HCT116 (cell line): ENCODE data around the gene DOCK4. TPM values are rescaled to one million over a fixed set of nuclear protein-coding genes. Genes with fewer than 3 reads are reported as not detected.

Experiments
- ATAC-seq: fragments of 200-7000 bp; cut with Tn5 transposase; 2 replicates; pipeline ENCODE4 v1.9.1; 2020; ENCODE audit warnings: mild to moderate bottlenecking, moderate library complexity
- BruUV-seq: library from RNA; stranded (reverse); fragments of 400-500 nt; replicated peaks from 2 replicates; lab custom pipeline; 2021; lab: Mats Ljungman, UMichigan
- CTCF ChIA-PET: fragments of 300-600 bp; sonication (Branson Sonifier 250); formaldehyde crosslinking; loops from one replicate; lab custom pipeline; 2021; ENCODE audit warnings: antibody characterized with exemption; lab: Charles Lee
- POLR2A ChIA-PET: fragments of 300-600, 350-600 bp; sonication (Branson Sonifier 250); formaldehyde crosslinking; loops from one replicate; lab custom pipeline; 2021; ENCODE audit warnings: antibody characterized with exemption; lab: Charles Lee
- RAD21 ChIA-PET, 2 experiments: fragments of 300-600 bp; sonication (Branson Sonifier 250); formaldehyde crosslinking; loops; one replicate each; lab custom pipeline; 2023; ENCODE audit warnings: low total read pairs in 2 of 2; ENCODE audit not compliant: uncharacterized antibody in 2 of 2, unreplicated experiment in 2 of 2, low non-redundant PET in 1 of 2; lab: Charles Lee
- DNase-seq: peaks from one replicate; pipeline ENCODE4 v3.0.0-alpha.2; 2010; ENCODE audit warnings: low read depth, low spot score
- H2AFZ ChIP-seq: fragments of 200-600 bp; shearing (Covaris generic), sonication (generic); 2 replicates; pipeline ENCODE4 v1.6.1; 2017; ENCODE audit warnings: low read depth, mixed run types, mixed read lengths, antibody characterized with exemption, low read length; ENCODE audit not compliant: poor library complexity, severe bottlenecking
- H3K27ac ChIP-seq: 2 replicates; pipeline ENCODE4 v1.5.1; 2012; ENCODE audit warnings: low read depth, low read length
- H3K27me3 ChIP-seq: fragments of 200-600 bp; sonication (generic); 2 replicates; pipeline ENCODE4 v1.6.1; 2016; ENCODE audit warnings: mixed run types, low read length, mixed read lengths; ENCODE audit not compliant: insufficient read depth
- H3K36me3 ChIP-seq, 2 experiments: fragments of 200-500 bp in 1 of 2; fragments of 200-600 bp in 1 of 2; sonication (Bioruptor generic) in 1 of 2; sonication (generic) in 1 of 2; 2 replicates each; pipeline versions ENCODE4 v1.5.1 to v1.6.1; 2014 to 2016; ENCODE audit warnings: low read length in 2 of 2, inconsistent platforms in 1 of 2, mixed read lengths in 1 of 2, mixed run types in 1 of 2; ENCODE audit not compliant: insufficient read depth in 2 of 2, control insufficient read depth in 1 of 2
- H3K4me1 ChIP-seq, 2 experiments: fragments of 200-600 bp in 1 of 2; sonication (generic) in 1 of 2; 2 replicates each; pipeline versions ENCODE4 v1.5.1 to v1.6.1; 2012 to 2017; ENCODE audit warnings: low read length in 2 of 2, inconsistent platforms in 1 of 2, mild to moderate bottlenecking in 1 of 2, mixed read lengths in 1 of 2, mixed run types in 1 of 2, moderate library complexity in 1 of 2; ENCODE audit not compliant: insufficient read depth in 2 of 2, control insufficient read depth in 1 of 2
- H3K4me2 ChIP-seq: fragments of 200-600 bp; sonication (generic); 2 replicates; pipeline ENCODE4 v1.6.1; 2017; ENCODE audit warnings: mixed run types, low read length, mixed read lengths
- H3K4me3 ChIP-seq, 2 experiments: fragments of 200-600 bp in 1 of 2; sonication (generic) in 1 of 2; replicated peaks in 1 of 2; 2 replicates each; pipeline ENCODE4 v1.5.1; 2011 to 2016; ENCODE audit warnings: low read length in 2 of 2, control low read depth in 1 of 2, low read depth in 1 of 2, mild to moderate bottlenecking in 1 of 2, mixed read lengths in 1 of 2, mixed run types in 1 of 2
- H3K79me2 ChIP-seq: fragments of 200-600 bp; sonication (generic); 2 replicates; pipeline ENCODE4 v1.6.1; 2017; ENCODE audit warnings: mild to moderate bottlenecking, mixed run types, low read length, moderate library complexity, mixed read lengths; ENCODE audit not compliant: insufficient read depth
- H3K9ac ChIP-seq: fragments of 200-600 bp; sonication (generic); 2 replicates; pipeline ENCODE4 v1.6.1; 2016; ENCODE audit warnings: low read length, mixed read lengths
- H3K9me2 ChIP-seq: fragments of 200-600 bp; sonication (generic), shearing (Covaris generic); 2 replicates; pipeline ENCODE4 v1.6.1; 2017; ENCODE audit warnings: mixed run types, mild to moderate bottlenecking, moderate library complexity; ENCODE audit not compliant: insufficient read depth
- H3K9me3 ChIP-seq, 2 experiments: fragments of 200-500 bp in 1 of 2; fragments of 200-600 bp in 1 of 2; sonication (Bioruptor generic) in 1 of 2; sonication (generic) in 1 of 2; 2 replicates each; pipeline ENCODE4 v1.6.1; 2014 to 2017; ENCODE audit warnings: low read length in 2 of 2, mixed read lengths in 2 of 2, inconsistent platforms in 1 of 2, low read depth in 1 of 2, mild to moderate bottlenecking in 1 of 2, mixed run types in 1 of 2, moderate library complexity in 1 of 2; ENCODE audit not compliant: control insufficient read depth in 1 of 2, insufficient read depth in 1 of 2
- H4K20me1 ChIP-seq: fragments of 200-600 bp; sonication (generic), shearing (Covaris generic); 2 replicates; pipeline ENCODE4 v1.6.1; 2017; ENCODE audit warnings: mixed run types, mild to moderate bottlenecking, moderate library complexity; ENCODE audit not compliant: insufficient read depth
- CBX3 ChIP-seq: IDR thresholded peaks from 2 replicates; pipeline ENCODE4 v1.6.1; 2012; ENCODE audit warnings: low read depth
- EGR1 ChIP-seq: IDR thresholded peaks from 2 replicates; pipeline ENCODE4 v1.6.1; 2012; ENCODE audit warnings: low read depth
- ELF1 ChIP-seq: IDR thresholded peaks from 2 replicates; pipeline ENCODE4 v1.6.1; 2012; ENCODE audit warnings: low read depth, borderline replicate concordance
- EZH2 ChIP-seq: fragments of 200-600 bp; sonication (generic); IDR thresholded peaks from 2 replicates; pipeline ENCODE4 v1.6.1; 2017; ENCODE audit warnings: antibody characterized with exemption, mixed run types
- JUND ChIP-seq: IDR thresholded peaks from 2 replicates; pipeline ENCODE4 v1.6.1; 2012
- POLR2AphosphoS5 ChIP-seq: IDR thresholded peaks from 2 replicates; pipeline ENCODE4 v1.6.1; 2011; ENCODE audit warnings: mild to moderate bottlenecking, low read depth, low read length, moderate library complexity
- RAD21 ChIP-seq: IDR thresholded peaks from 2 replicates; pipeline ENCODE4 v1.6.1; 2012; ENCODE audit warnings: low read depth, mild to moderate bottlenecking
- SIN3A ChIP-seq: IDR thresholded peaks from 2 replicates; pipeline ENCODE4 v1.6.1; 2012; ENCODE audit warnings: low read depth
- YY1 ChIP-seq: IDR thresholded peaks from 2 replicates; pipeline ENCODE4 v1.6.1; 2011; ENCODE audit warnings: low read length, low read depth, moderate library complexity, mild to moderate bottlenecking; ENCODE audit not compliant: insufficient replicate concordance; ENCODE audit errors: extremely low read depth
- ZFX ChIP-seq: fragments of 450-650 bp; IDR thresholded peaks from 2 replicates; pipeline ENCODE4 v1.6.1; 2017
- ZNF274 ChIP-seq: fragments of 200-500 bp; sonication (Bioruptor generic); IDR thresholded peaks from 2 replicates; pipeline ENCODE4 v1.6.1; 2014; ENCODE audit warnings: mild to moderate bottlenecking, low read depth, low read length, inconsistent platforms
- intact Hi-C: fragments of 100-400 bp; cut with micrococcal nuclease; formaldehyde crosslinking; loops from 2 replicates; pipeline ENCODE4 v1.10.0; 2022
- total RNA-seq: library from RNA; stranded (reverse); gene quantifications from one replicate; pipeline ENCODE4 v1.2.1, GENCODE V29; 2021; ENCODE audit not compliant: unreplicated experiment
- TF ChIP-seq, protein P1 (sequence below), 3 experiments: fragments of 200-600 bp in 1 of 3; sonication (generic) in 1 of 3; IDR thresholded peaks in 2 of 3; conservative IDR thresholded peaks in 1 of 3; 2 replicates each; pipeline ENCODE4 v1.5.1; 2012 to 2017; ENCODE audit warnings: low read depth in 2 of 3, low read length in 2 of 3, antibody characterized with exemption in 1 of 3, borderline replicate concordance in 1 of 3, control low read depth in 1 of 3, mild to moderate bottlenecking in 1 of 3, mixed read lengths in 1 of 3, mixed run types in 1 of 3, moderate library complexity in 1 of 3; ENCODE audit not compliant: insufficient read depth in 1 of 3
- TF ChIP-seq, protein P2 (sequence below): IDR thresholded peaks from 2 replicates; pipeline ENCODE4 v1.6.1; 2012; ENCODE audit warnings: low read depth

DOCK4 gene
- total RNA-seq, 1 experiment from 2014 or later: 2.2 TPM

DNA sequence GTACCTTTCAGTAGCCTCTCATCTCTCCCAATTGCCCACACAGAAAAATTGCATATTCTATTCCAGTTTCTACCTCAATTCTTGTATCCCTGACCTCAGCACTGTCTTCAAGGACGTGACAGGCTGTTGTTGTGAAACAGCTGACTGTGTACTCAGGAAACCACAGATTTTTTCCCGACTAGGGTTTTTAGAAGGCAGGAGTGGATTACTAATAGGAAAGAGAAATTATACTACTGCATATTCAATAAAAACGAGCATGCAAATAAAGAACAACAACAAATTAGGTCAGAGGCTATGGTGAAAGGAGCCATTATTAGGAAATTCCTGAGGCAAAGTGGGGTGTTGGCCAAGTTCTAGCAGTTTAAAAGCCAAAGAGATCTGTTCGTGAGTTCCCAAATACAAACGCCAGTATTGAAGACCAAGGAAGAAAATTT is 93.4 kb downstream of the DOCK4 start:
- Histone ChIP-seq H3K9ac (no peak overlapping the region), H3K79me2 (no peaks in the 10 kb centered on the region), H2AFZ (no peak overlapping the region), H3K4me2 (no peak overlapping the region), H3K4me3 (no peak overlapping the region), H4K20me1 (no peaks in the 10 kb centered on the region), H3K9me3 (no peaks in the 10 kb centered on the region), H3K27me3 (no peaks in the 10 kb centered on the region), H3K27ac (no peak overlapping the region), H3K4me1 (no peaks in the 10 kb centered on the region), H3K36me3 (no peaks in the 10 kb centered on the region), H3K9me2 (no peaks in the 10 kb centered on the region)
- ATAC-seq (no peak), DNase-seq (no peak)
- ChIA-PET RAD21 (interaction anchor here in 1 of 2 experiments (0.7 kb wide), 1 partner anchor 349 kb away, joined by 3 read pairs; no protein-coding TSS in a partner anchor), POLR2A (no interaction called here), CTCF (no interaction called here)
- no TSS peak for BruUV-seq
- intact Hi-C loops: no loop called here
- TF ChIP-seq, protein P1, sequence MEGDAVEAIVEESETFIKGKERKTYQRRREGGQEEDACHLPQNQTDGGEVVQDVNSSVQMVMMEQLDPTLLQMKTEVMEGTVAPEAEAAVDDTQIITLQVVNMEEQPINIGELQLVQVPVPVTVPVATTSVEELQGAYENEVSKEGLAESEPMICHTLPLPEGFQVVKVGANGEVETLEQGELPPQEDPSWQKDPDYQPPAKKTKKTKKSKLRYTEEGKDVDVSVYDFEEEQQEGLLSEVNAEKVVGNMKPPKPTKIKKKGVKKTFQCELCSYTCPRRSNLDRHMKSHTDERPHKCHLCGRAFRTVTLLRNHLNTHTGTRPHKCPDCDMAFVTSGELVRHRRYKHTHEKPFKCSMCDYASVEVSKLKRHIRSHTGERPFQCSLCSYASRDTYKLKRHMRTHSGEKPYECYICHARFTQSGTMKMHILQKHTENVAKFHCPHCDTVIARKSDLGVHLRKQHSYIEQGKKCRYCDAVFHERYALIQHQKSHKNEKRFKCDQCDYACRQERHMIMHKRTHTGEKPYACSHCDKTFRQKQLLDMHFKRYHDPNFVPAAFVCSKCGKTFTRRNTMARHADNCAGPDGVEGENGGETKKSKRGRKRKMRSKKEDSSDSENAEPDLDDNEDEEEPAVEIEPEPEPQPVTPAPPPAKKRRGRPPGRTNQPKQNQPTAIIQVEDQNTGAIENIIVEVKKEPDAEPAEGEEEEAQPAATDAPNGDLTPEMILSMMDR (IDR thresholded peaks at IDR 0.05 in 2 of 3, conservative IDR thresholded peaks at IDR 0.05 in 1 of 3; ENCODE audit: borderline replicate concordance in 1 of 3, insufficient read depth in 1 of 3, low read depth in 2 of 3, low read length in 2 of 3): no peak
- no peak for TF ChIP-seq ZNF274
- TF ChIP-seq ELF1: no peak
- no peak for TF ChIP-seq JUND
- TF ChIP-seq SIN3A: no peak
- no peak for TF ChIP-seq RAD21
- TF ChIP-seq, protein P2, sequence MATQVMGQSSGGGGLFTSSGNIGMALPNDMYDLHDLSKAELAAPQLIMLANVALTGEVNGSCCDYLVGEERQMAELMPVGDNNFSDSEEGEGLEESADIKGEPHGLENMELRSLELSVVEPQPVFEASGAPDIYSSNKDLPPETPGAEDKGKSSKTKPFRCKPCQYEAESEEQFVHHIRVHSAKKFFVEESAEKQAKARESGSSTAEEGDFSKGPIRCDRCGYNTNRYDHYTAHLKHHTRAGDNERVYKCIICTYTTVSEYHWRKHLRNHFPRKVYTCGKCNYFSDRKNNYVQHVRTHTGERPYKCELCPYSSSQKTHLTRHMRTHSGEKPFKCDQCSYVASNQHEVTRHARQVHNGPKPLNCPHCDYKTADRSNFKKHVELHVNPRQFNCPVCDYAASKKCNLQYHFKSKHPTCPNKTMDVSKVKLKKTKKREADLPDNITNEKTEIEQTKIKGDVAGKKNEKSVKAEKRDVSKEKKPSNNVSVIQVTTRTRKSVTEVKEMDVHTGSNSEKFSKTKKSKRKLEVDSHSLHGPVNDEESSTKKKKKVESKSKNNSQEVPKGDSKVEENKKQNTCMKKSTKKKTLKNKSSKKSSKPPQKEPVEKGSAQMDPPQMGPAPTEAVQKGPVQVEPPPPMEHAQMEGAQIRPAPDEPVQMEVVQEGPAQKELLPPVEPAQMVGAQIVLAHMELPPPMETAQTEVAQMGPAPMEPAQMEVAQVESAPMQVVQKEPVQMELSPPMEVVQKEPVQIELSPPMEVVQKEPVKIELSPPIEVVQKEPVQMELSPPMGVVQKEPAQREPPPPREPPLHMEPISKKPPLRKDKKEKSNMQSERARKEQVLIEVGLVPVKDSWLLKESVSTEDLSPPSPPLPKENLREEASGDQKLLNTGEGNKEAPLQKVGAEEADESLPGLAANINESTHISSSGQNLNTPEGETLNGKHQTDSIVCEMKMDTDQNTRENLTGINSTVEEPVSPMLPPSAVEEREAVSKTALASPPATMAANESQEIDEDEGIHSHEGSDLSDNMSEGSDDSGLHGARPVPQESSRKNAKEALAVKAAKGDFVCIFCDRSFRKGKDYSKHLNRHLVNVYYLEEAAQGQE: no peak
- TF ChIP-seq YY1: no peak
- no peak for TF ChIP-seq EZH2
- no peak for TF ChIP-seq EGR1
- TF ChIP-seq ZFX: no peak
- TF ChIP-seq CBX3: no peak
- no peak for TF ChIP-seq POLR2AphosphoS5
